Sigmoid colon (tissue), 4 donors: ENCODE results near the gene DNAJC5.

ENCODE experiments used
- POLR2A ChIP-seq, 2 donors: fragments of 450-650 bp; IDR thresholded peaks; one replicate each; pipeline ENCODE4 v1.6.1; 2016; ENCODE audit warnings: antibody characterized with exemption in 2 of 2, mild to moderate bottlenecking in 2 of 2, moderate library complexity in 2 of 2
- POLR2AphosphoS5 ChIP-seq, 4 donors: sonication (generic); formaldehyde crosslinking; IDR thresholded peaks; one replicate each; pipeline ENCODE4 v1.6.1; 2017; ENCODE audit warnings: antibody characterized with exemption in 4 of 4
- TF ChIP-seq, protein P1 (sequence below), 4 experiments: fragments of 450-650 bp in 3 of 4; fragments of 200-600 bp in 1 of 4; IDR thresholded peaks; one replicate each; pipeline ENCODE4 v1.5.1; 2016 to 2019; ENCODE audit warnings: antibody characterized with exemption in 4 of 4, mild to moderate bottlenecking in 3 of 4, moderate library complexity in 2 of 4

DNA sequence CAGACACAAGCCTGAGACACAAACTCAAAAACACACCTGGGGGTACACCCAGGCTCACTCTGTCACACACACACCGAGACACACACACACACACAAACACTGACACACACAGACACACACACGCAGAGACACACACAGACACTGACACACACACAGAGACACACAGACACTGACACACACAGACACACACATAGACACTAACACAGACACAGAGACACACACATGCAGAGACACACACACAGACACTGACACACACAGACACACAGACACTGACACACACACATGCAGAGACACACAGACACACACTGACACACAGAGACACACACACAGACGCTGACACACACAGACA, 48.1 kb upstream of the DNAJC5 start:
- TF ChIP-seq POLR2AphosphoS5 (IDR thresholded peaks at IDR 0.05) (no peak), POLR2A (IDR thresholded peaks at IDR 0.05) (no peak)
- TF ChIP-seq, protein P1, sequence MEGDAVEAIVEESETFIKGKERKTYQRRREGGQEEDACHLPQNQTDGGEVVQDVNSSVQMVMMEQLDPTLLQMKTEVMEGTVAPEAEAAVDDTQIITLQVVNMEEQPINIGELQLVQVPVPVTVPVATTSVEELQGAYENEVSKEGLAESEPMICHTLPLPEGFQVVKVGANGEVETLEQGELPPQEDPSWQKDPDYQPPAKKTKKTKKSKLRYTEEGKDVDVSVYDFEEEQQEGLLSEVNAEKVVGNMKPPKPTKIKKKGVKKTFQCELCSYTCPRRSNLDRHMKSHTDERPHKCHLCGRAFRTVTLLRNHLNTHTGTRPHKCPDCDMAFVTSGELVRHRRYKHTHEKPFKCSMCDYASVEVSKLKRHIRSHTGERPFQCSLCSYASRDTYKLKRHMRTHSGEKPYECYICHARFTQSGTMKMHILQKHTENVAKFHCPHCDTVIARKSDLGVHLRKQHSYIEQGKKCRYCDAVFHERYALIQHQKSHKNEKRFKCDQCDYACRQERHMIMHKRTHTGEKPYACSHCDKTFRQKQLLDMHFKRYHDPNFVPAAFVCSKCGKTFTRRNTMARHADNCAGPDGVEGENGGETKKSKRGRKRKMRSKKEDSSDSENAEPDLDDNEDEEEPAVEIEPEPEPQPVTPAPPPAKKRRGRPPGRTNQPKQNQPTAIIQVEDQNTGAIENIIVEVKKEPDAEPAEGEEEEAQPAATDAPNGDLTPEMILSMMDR (IDR thresholded peaks at IDR 0.05), result no peak
